Measurements from ENCODE around the gene SPATA32. TPM values are rescaled to one million over a fixed set of nuclear protein-coding genes. Genes with fewer than 3 reads are reported as not detected.

The SPATA32 gene
- polyA plus RNA-seq, 3 donors from 2014 or later, result 0.16 TPM; not detected in 2

- no peak overlapping the region for H3K27ac Mint-ChIP-seq
- H3K36me3 Mint-ChIP-seq, result peaks cover 22 to 36% (median 22%) of the 10 kb centered on the region in 3 donors
- H3K4me1 Mint-ChIP-seq, result peaks cover 42 to 45% of the 10 kb centered on the region in 2 donors
- DNase-seq, result no peak
- H3K4me3 Mint-ChIP-seq, result no peak overlapping the region
- H3K27me3 Mint-ChIP-seq (ENCODE audit: low read depth in 3 of 3), result peaks cover 6 to 17% (median 15%) of the 10 kb centered on the region in 3 donors
- H3K9me3 Mint-ChIP-seq, result peaks cover 0 to 1% (median 0%) of the 10 kb centered on the region in 6 donors
Observed at GRCh38 chr17:45243750-45244149, 18.1 kb downstream of the SPATA32 start.

GRCh38 chr17:45242029-45242414, 19.9 kb downstream of the SPATA32 start:
- peak overlapping the region in 2 of 6 donors; percentile 3 to 37 for H3K27ac Mint-ChIP-seq
- no peak for DNase-seq
- peaks cover 0 to 1% (median 0%) of the 10 kb centered on the region in 6 donors for H3K9me3 Mint-ChIP-seq
- peaks cover 31 to 39% of the 10 kb centered on the region in 2 donors for H3K4me1 Mint-ChIP-seq
- H3K27me3 Mint-ChIP-seq (ENCODE audit: low read depth in 3 of 3), result peaks cover 6 to 20% (median 14%) of the 10 kb centered on the region in 3 donors
- H3K4me3 Mint-ChIP-seq, result no peak overlapping the region
- H3K36me3 Mint-ChIP-seq, result peaks cover 26 to 48% (median 33%) of the 10 kb centered on the region in 3 donors

GRCh38 chr17:45241328-45242028, 20.4 kb downstream of the SPATA32 start:
- DNase-seq, result no peak
- no peak overlapping the region for H3K27ac Mint-ChIP-seq
- peaks cover 4 to 20% (median 14%) of the 10 kb centered on the region in 3 donors for H3K27me3 Mint-ChIP-seq (ENCODE audit: low read depth in 3 of 3)
- H3K9me3 Mint-ChIP-seq, result peaks cover 0 to 1% (median 0%) of the 10 kb centered on the region in 6 donors
- peaks cover 25 to 33% of the 10 kb centered on the region in 2 donors for H3K4me1 Mint-ChIP-seq
- H3K4me3 Mint-ChIP-seq, result no peak overlapping the region
- peaks cover 26 to 46% (median 33%) of the 10 kb centered on the region in 3 donors for H3K36me3 Mint-ChIP-seq

- Mint-ChIP-seq H3K27ac (no peak overlapping the region), H3K9me3 (peaks cover 0 to 1% (median 0%) of the 10 kb centered on the region in 6 donors), H3K36me3 (peaks cover 26 to 42% (median 33%) of the 10 kb centered on the region in 3 donors), H3K27me3 (ENCODE audit: low read depth in 3 of 3) (peaks cover 2 to 20% (median 14%) of the 10 kb centered on the region in 3 donors), H3K4me1 (peaks cover 20 to 29% of the 10 kb centered on the region in 2 donors), H3K4me3 (no peak overlapping the region)
- DNase-seq, result no peak
Observed at GRCh38 chr17:45240905-45241327, 21.0 kb downstream of the SPATA32 start.

GRCh38 chr17:45238155-45238774, 23.6 kb downstream of the SPATA32 start:
- Mint-ChIP-seq H3K36me3 (peaks cover 21 to 42% (median 33%) of the 10 kb centered on the region in 3 donors), H3K9me3 (peaks cover 0 to 1% (median 0%) of the 10 kb centered on the region in 6 donors), H3K27ac (peak overlapping the region in 5 of 6 donors; percentile 27 to 84 (median 60)), H3K4me1 (peaks cover 30 to 44% of the 10 kb centered on the region in 2 donors), H3K27me3 (ENCODE audit: low read depth in 3 of 3) (peaks cover 2 to 16% (median 15%) of the 10 kb centered on the region in 3 donors), H3K4me3 (no peak overlapping the region)
- no peak for DNase-seq

GRCh38 chr17:45237686-45238085, 24.2 kb downstream of the SPATA32 start:
- peaks cover 2 to 16% (median 12%) of the 10 kb centered on the region in 3 donors for H3K27me3 Mint-ChIP-seq (ENCODE audit: low read depth in 3 of 3)
- no peak for DNase-seq
- H3K4me3 Mint-ChIP-seq, result no peak overlapping the region
- H3K27ac Mint-ChIP-seq, result peak overlapping the region; percentile 27 to 84 (median 60)
- H3K36me3 Mint-ChIP-seq, result peaks cover 19 to 41% (median 32%) of the 10 kb centered on the region in 3 donors
- peaks cover 0 to 1% (median 0%) of the 10 kb centered on the region in 6 donors for H3K9me3 Mint-ChIP-seq
- H3K4me1 Mint-ChIP-seq, result peaks cover 33 to 47% of the 10 kb centered on the region in 2 donors

- no peak overlapping the region for H3K4me3 Mint-ChIP-seq
- peaks cover 2 to 18% (median 10%) of the 10 kb centered on the region in 3 donors for H3K27me3 Mint-ChIP-seq (ENCODE audit: low read depth in 3 of 3)
- no peak for DNase-seq
- H3K4me1 Mint-ChIP-seq, result peaks cover 48 to 61% of the 10 kb centered on the region in 2 donors
- peaks cover 0 to 1% (median 0%) of the 10 kb centered on the region in 6 donors for H3K9me3 Mint-ChIP-seq
- peak overlapping the region in 3 of 6 donors; percentile 77 to 91 (median 87) for H3K27ac Mint-ChIP-seq
- peaks cover 17 to 42% (median 30%) of the 10 kb centered on the region in 3 donors for H3K36me3 Mint-ChIP-seq
Observed at GRCh38 chr17:45236282-45236606, 25.6 kb downstream of the SPATA32 start.

GRCh38 chr17:45235416-45236281, 26.2 kb downstream of the SPATA32 start:
- no peak overlapping the region for H3K4me3 Mint-ChIP-seq
- H3K27me3 Mint-ChIP-seq (ENCODE audit: low read depth in 3 of 3), result peaks cover 2 to 18% (median 8%) of the 10 kb centered on the region in 3 donors
- H3K27ac Mint-ChIP-seq, result peak overlapping the region; percentile 77 to 99 (median 88)
- no peaks in the 10 kb centered on the region for H3K9me3 Mint-ChIP-seq
- H3K4me1 Mint-ChIP-seq, result peaks cover 50 to 63% of the 10 kb centered on the region in 2 donors
- peaks cover 17 to 42% (median 30%) of the 10 kb centered on the region in 3 donors for H3K36me3 Mint-ChIP-seq
- peak; percentile 70 to 77 (median 71) for DNase-seq

- Mint-ChIP-seq H3K27ac (peak overlapping the region; percentile 77 to 99 (median 88)), H3K9me3 (no peaks in the 10 kb centered on the region), H3K4me3 (no peak overlapping the region), H3K27me3 (ENCODE audit: low read depth in 3 of 3) (peaks cover 2 to 21% (median 8%) of the 10 kb centered on the region in 3 donors), H3K4me1 (peaks cover 58 to 66% of the 10 kb centered on the region in 2 donors), H3K36me3 (peaks cover 14 to 38% (median 24%) of the 10 kb centered on the region in 3 donors)
- no peak for DNase-seq
Observed at GRCh38 chr17:45234641-45235415, 27.1 kb downstream of the SPATA32 start.

- Mint-ChIP-seq H3K27ac (peak overlapping the region; percentile 63 to 99 (median 82)), H3K4me1 (peaks cover 65 to 70% of the 10 kb centered on the region in 2 donors), H3K27me3 (ENCODE audit: low read depth in 3 of 3) (peaks cover 5 to 26% (median 8%) of the 10 kb centered on the region in 3 donors), H3K36me3 (peaks cover 4 to 28% (median 15%) of the 10 kb centered on the region in 3 donors), H3K4me3 (no peak overlapping the region), H3K9me3 (no peaks in the 10 kb centered on the region)
- DNase-seq, result no peak
Observed at GRCh38 chr17:45233423-45233924, 28.4 kb downstream of the SPATA32 start.

GRCh38 chr17:45232514-45233422, 29.1 kb downstream of the SPATA32 start:
- peaks cover 4 to 23% (median 11%) of the 10 kb centered on the region in 3 donors for H3K36me3 Mint-ChIP-seq
- peaks cover 5 to 25% (median 10%) of the 10 kb centered on the region in 3 donors for H3K27me3 Mint-ChIP-seq (ENCODE audit: low read depth in 3 of 3)
- peak overlapping the region in 2 of 5 donors; percentile 27 to 42 for H3K4me3 Mint-ChIP-seq
- peak overlapping the region; percentile 89 to 100 (median 98) for H3K27ac Mint-ChIP-seq
- H3K9me3 Mint-ChIP-seq, result no peaks in the 10 kb centered on the region
- DNase-seq, result no peak
- H3K4me1 Mint-ChIP-seq, result peaks cover 72% of the 10 kb centered on the region in 2 donors
